ENCODE measurements around the gene SHROOM4. TPM values are rescaled to one million over a fixed set of nuclear protein-coding genes. Genes with fewer than 3 reads are reported as not detected.

The SHROOM4 gene
- total RNA-seq, 1 experiment from 2014 or later, result 0.05 TPM

- ATAC-seq, result no peak
- Histone ChIP-seq H3K4me2 (ENCODE audit: low read length) (no peak overlapping the region), H3K36me3 (ENCODE audit: control insufficient read depth in 1 of 2, insufficient read depth in 2 of 2, low read length in 2 of 2) (no peaks in the 10 kb centered on the region), H2AFZ (ENCODE audit: low read depth, low read length, poor library complexity, severe bottlenecking) (no peak overlapping the region), H3K27ac (ENCODE audit: low read depth, low read length) (no peak overlapping the region), H4K20me1 (ENCODE audit: insufficient read depth) (no peaks in the 10 kb centered on the region), H3K9me3 (ENCODE audit: control insufficient read depth in 1 of 2, insufficient read depth in 1 of 2, low read depth in 1 of 2, low read length in 2 of 2) (no peaks in the 10 kb centered on the region), H3K9ac (ENCODE audit: low read length) (no peak overlapping the region), H3K4me1 (ENCODE audit: control insufficient read depth in 1 of 2, insufficient read depth in 2 of 2, low read length in 2 of 2) (no peaks in the 10 kb centered on the region), H3K9me2 (ENCODE audit: insufficient read depth) (no peaks in the 10 kb centered on the region), H3K4me3 (replicated peaks in 1 of 2; ENCODE audit: low read depth in 1 of 2, low read length in 2 of 2) (no peak overlapping the region), H3K79me2 (ENCODE audit: insufficient read depth, low read length) (no peaks in the 10 kb centered on the region), H3K27me3 (ENCODE audit: insufficient read depth, low read length) (no peaks in the 10 kb centered on the region)
- no peak for DNase-seq (ENCODE audit: low read depth, low spot score)
- ChIA-PET RAD21 (ENCODE audit: low non-redundant PET in 1 of 2, low total read pairs in 2 of 2, uncharacterized antibody in 2 of 2, unreplicated experiment in 2 of 2) (no interaction called here), CTCF (no interaction called here), POLR2A (no interaction called here)
- intact Hi-C loops (cut with micrococcal nuclease), result no loop called here
- TF ChIP-seq SIN3A (IDR thresholded peaks at IDR 0.05; ENCODE audit: low read depth) (no peak), RAD21 (IDR thresholded peaks at IDR 0.05; ENCODE audit: low read depth) (no peak), CBX3 (IDR thresholded peaks at IDR 0.05; ENCODE audit: low read depth) (no peak), CEBPB (IDR thresholded peaks at IDR 0.05; ENCODE audit: low read depth) (no peak), EZH2phosphoT487 (IDR thresholded peaks at IDR 0.05; ENCODE audit: borderline replicate concordance) (no peak), TCF7L2 (IDR thresholded peaks at IDR 0.05; ENCODE audit: borderline replicate concordance, extremely low read depth, insufficient read depth, insufficient read length) (no peak), REST (IDR thresholded peaks at IDR 0.05; ENCODE audit: low read depth) (no peak)
- BruUV-seq (replicated peaks), result no TSS peak
These were observed 707 bp upstream of the SHROOM4 start for GRCh38 chrX:50814701-50815100.
